NCI-H1436 (cell line): ENCODE data around the gene GCDH.
A peak's percentile ranks its signal among the peaks of the same experiment; 100 is the strongest.

Source experiments
- DNase-seq: peaks from one replicate; lab custom pipeline; 2025; lab: John Stamatoyannopoulos, UW

GCDH gene

DNA sequence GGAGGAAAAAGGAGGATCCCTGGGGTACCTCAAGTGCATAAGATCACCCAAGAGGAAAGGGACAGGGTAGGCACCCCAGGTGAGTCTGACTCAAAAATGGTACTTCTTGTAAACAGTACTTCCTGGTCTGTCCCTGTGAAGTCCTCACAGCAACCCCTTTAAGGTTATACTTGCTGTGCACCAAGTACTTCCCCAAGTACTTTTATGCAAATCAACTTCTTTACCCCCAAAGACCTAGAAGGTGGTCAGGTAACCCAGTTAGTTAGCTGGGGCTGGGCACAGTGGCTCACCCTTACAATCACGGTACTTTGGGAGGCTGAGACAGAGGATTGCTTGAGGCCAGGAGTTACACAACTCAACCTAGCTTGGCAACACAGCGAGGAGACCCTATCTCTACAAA is 49.9 kb downstream of the GCDH start:
- no peak for DNase-seq

DNA sequence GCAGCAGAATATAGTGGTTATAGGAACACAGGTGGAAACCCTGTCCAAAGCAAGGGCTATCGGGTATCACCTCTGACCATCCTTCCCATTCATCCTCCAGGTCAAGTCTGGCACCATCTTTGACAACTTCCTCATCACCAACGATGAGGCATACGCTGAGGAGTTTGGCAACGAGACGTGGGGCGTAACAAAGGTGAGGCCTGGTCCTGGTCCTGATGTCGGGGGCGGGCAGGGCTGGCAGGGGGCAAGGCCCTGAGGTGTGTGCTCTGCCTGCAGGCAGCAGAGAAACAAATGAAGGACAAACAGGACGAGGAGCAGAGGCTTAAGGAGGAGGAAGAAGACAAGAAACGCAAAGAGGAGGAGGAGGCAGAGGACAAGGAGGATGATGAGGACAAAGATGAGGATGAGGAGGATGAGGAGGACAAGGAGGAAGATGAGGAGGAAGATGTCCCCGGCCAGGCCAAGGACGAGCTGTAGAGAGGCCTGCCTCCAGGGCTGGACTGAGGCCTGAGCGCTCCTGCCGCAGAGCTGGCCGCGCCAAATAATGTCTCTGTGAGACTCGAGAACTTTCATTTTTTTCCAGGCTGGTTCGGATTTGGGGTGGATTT is 52.6 kb downstream of the GCDH start:
- no peak for DNase-seq

DNA sequence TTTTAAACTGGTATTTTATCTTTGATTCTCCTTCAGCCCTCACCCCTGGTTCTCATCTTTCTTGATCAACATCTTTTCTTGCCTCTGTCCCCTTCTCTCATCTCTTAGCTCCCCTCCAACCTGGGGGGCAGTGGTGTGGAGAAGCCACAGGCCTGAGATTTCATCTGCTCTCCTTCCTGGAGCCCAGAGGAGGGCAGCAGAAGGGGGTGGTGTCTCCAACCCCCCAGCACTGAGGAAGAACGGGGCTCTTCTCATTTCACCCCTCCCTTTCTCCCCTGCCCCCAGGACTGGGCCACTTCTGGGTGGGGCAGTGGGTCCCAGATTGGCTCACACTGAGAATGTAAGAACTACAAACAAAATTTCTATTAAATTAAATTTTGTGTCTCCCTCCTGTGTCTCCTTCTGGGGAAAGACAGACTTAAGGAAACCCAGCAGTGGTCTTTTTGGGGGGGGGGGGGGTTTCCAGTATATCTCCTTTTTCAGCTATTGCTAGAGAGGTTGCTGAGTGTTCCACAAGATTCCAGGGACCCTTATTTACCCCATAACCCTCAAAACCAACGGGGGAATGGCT is 53.2 kb downstream of the GCDH start:
- DNase-seq, result no peak

DNA sequence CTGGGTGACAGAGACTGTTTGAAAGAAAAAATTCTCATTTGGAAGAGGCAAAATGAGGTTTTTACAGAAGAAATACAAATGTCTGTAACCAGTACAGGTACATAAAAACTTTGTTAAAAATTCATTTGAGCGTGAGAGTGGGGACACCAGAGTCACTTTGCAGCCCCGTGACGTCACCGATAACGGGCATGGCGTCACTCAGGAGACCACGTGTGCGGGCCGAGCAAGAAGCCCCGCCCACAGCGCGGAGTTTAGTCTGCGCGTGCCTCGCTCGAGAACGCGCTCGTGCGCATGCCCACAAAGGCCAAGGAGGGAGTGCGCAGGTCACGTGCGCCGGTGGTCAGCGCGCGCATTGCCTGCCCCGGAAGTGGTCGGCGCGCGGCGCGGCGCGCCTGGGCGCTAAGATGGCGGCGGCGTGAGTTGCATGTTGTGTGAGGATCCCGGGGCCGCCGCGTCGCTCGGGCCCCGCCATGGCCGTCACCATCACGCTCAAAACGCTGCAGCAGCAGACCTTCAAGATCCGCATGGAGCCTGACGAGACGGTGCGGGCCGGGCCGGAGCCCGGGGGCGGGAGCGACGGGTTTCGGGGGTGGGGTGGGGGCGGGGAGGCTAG is 54.6 kb downstream of the GCDH start, which contains the start of gene RAD23A:
TSS of gene RAD23A (plus strand) at position 384 of the 613 bp plus-strand sequence. CDS start at position 471, 87 bp downstream.
- DNase-seq, result peak; percentile 99

DNA sequence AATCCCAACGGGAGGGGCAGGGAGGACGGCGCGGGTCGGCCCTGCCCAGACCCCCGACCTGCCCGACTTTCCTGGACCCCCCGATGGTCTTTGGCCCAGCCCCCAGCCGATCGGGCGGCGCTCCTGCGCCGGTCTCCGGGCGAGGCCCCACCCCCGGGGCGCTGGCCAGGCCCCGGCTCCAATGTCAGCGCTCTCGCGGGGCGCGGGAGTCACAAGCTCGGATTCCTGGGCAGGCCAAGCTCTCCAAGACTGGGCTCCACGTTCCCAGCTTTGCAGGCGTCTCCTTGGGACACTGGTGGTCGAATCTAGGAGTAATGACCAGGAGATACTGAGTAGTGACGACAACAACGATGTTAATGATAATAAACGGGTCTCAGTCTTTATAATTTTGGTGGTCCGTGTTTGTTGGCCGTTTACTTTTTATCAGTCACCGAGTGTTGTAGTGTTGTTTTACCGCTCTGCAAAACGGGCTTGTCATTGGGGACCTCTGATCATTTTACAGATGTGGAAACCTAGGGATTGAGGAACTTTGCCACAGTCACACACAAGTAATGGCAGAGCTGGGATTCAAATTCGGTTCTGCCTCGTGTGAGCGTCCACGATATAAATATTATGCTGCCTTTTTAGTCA is 55.2 kb downstream of the GCDH start:
- DNase-seq, result peak; percentile 21

DNA sequence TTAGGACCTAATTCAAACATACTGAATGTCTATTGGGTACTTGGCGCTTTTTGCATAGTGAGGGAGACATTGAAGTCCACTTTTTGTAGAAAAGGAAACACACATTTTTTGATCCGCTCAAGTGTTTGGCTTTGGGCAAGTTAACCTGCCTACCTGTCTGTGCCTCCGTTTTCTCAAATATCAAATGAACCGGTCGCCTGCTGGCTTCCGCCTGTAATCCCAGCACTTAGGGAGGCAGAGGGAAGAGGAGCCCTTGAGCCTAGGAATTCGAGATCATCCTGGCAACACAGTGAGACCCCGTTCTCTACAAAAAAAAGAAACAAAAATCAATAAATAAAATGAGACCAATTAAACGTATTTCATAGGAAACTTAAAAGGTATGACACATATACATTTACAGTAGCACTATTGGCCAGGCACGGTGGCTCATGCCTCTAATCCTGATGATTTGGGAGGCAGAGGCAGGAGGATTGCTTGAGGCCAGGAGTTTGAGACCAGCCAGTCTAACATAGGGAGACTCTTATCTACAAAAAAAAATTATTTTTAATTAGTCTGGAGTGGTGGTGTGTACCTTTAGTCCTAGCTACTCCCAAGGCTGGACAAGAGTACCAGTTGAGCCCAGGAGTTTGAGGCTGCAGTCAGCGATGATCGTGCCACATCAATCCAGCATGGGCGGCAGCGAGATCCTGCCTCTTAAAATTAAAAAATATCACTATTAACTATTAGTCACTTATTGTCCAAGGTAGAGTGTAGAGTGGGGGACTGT is 56.0 kb downstream of the GCDH start:
- no peak for DNase-seq

DNA sequence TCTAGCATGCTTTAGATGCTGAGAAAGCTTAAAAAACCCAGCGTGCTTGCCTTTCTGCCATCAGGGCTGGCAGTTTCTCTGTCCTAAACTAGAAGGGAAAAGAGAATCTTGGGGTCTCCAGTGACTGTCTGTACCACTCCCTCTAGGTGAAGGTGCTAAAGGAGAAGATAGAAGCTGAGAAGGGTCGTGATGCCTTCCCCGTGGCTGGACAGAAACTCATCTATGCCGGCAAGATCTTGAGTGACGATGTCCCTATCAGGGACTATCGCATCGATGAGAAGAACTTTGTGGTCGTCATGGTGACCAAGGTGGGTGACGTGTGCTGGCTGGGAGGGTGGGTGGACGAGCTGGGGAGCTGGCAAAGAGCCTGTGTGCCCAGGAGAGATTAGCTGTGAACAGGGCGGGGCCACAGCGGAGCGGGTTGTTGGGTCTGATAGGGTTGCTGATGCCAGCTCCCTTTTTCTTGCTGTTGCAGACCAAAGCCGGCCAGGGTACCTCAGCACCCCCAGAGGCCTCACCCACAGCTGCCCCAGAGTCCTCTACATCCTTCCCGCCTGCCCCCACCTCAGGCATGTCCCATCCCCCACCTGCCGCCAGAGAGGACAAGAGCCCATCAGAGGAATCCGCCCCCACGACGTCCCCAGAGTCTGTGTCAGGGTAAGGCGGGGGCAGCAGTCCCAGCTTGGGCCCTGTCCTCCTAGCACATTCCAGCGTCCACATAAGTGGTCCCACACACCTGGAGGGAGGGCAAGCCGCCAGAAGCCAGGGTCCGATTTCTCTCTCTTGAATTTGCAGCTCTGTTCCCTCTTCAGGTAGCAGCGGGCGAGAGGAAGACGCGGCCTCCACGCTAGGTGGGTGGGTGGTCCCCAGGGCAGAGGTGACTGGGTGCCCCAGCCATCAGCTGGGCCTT is 57.0 kb downstream of the GCDH start:
- no peak for DNase-seq

DNA sequence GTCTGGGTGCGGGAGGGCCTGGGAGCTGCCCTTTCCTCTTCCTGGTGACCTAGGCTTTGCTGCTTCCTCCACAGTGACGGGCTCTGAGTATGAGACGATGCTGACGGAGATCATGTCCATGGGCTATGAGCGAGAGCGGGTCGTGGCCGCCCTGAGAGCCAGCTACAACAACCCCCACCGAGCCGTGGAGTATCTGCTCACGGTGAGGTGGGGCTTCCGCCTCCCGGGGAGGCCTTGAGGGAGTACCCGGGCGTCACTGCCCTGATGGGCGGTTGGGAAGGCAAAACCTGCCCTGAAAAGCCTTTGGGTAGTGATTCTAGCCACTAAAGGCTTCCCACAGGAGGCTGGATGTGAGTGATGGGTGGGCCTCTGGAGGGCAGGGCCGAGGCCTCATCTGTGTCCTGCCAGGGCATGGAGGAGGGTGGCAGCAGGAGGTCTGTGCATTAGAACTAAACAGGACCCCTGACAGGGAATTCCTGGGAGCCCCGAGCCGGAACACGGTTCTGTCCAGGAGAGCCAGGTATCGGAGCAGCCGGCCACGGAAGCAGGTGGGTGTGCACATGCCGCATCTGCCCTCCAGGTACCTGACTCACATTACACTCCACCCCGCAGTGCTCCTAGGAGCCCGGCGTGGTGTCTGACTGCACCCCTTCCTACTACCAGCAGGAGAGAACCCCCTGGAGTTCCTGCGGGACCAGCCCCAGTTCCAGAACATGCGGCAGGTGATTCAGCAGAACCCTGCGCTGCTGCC is 57.8 kb downstream of the GCDH start:
- no peak for DNase-seq
